SKM-1 (cell line): ENCODE data around the gene S100A16.
"Not testable (repeated sequence)": the region's sequence is repeated elsewhere in the genome, so short reads cannot be mapped to it uniquely, and the experiment has no call there.

Experiments
- DNase-seq: peaks from one replicate; lab custom pipeline; 2025; ENCODE audit not compliant: unreplicated experiment; lab: John Stamatoyannopoulos, UW

Gene S100A16

GRCh38 chr1:153612755-153613331 is at the start of gene S100A16:
TSS of gene S100A16 (minus strand) at chr1:153613137. CDS start at chr1:153608151, 4,986 bp downstream.
- no peak for DNase-seq

GRCh38 chr1:153662269-153662668 is 49.3 kb upstream of the S100A16 start:
- no peak for DNase-seq

GRCh38 chr1:153661111-153661708 is 48.3 kb upstream of the S100A16 start:
- no peak for DNase-seq

GRCh38 chr1:153659656-153660055 is 46.7 kb upstream of the S100A16 start:
- DNase-seq = no peak

GRCh38 chr1:153659175-153659534 is 46.2 kb upstream of the S100A16 start:
- DNase-seq = no peak

GRCh38 chr1:153658400-153659174 is 45.6 kb upstream of the S100A16 start, which contains the start of gene SNAPIN:
TSS of gene SNAPIN (plus strand) at chr1:153658703. CDS start at chr1:153658744, 41 bp downstream.
- DNase-seq = peak; percentile 91

GRCh38 chr1:153655333-153655732 is 42.4 kb upstream of the S100A16 start:
- no peak for DNase-seq

GRCh38 chr1:153652805-153653500 is 40.0 kb upstream of the S100A16 start:
- DNase-seq = no peak

- DNase-seq = no peak
Observed at GRCh38 chr1:153651771-153652170, 38.8 kb upstream of the S100A16 start.

GRCh38 chr1:153649863-153650235 is 36.9 kb upstream of the S100A16 start:
- DNase-seq = no peak

- no peak for DNase-seq
Observed at GRCh38 chr1:153649137-153649862, 36.4 kb upstream of the S100A16 start.

- DNase-seq = no peak
Observed at GRCh38 chr1:153648000-153648643, 35.2 kb upstream of the S100A16 start.

GRCh38 chr1:153647346-153647714 is 34.4 kb upstream of the S100A16 start:
- no peak for DNase-seq

- peak; percentile 36 for DNase-seq
Observed at GRCh38 chr1:153646672-153647345, 33.9 kb upstream of the S100A16 start.

GRCh38 chr1:153643816-153644215 is 30.9 kb upstream of the S100A16 start:
- no peak for DNase-seq

- no peak for DNase-seq
Observed at GRCh38 chr1:153643100-153643499, 30.2 kb upstream of the S100A16 start.

- DNase-seq = no peak
Observed at GRCh38 chr1:153642161-153642560, 29.2 kb upstream of the S100A16 start.

- no peak for DNase-seq
Observed at GRCh38 chr1:153640861-153641260, 27.9 kb upstream of the S100A16 start.

GRCh38 chr1:153640213-153640612 is 27.3 kb upstream of the S100A16 start:
- not testable (repeated sequence) for DNase-seq

- DNase-seq = no peak
Observed at GRCh38 chr1:153639280-153639679, 26.3 kb upstream of the S100A16 start.
